GM23338 (cell line): ENCODE results near the gene TTC33. TPM values are rescaled to one million over a fixed set of nuclear protein-coding genes. Genes with fewer than 3 reads are reported as not detected.

Experiments used
- ATAC-seq: fragments of 200-7000 bp; cut with Tn5 transposase; 3 replicates; pipeline ENCODE4 v1.9.1; 2020
- DNase-seq: peaks from one replicate; pipeline ENCODE4 v3.0.0-alpha.2; 2015; ENCODE audit warnings: low spot score
- H2AFZ ChIP-seq: fragments of 200-600 bp; sonication (generic); 2 replicates; pipeline ENCODE4 v1.8.0; 2016; ENCODE audit warnings: antibody characterized with exemption, mild to moderate bottlenecking, moderate library complexity
- H3F3A ChIP-seq: fragments of 200-600 bp; sonication (generic); replicated peaks from 2 replicates; pipeline ENCODE4 v1.8.0; 2017; ENCODE audit warnings: antibody characterized with exemption, mixed run types, low read depth
- H3K27ac ChIP-seq: fragments of 200-600 bp; sonication (generic); 2 replicates; pipeline ENCODE4 v1.6.1; 2016; ENCODE audit warnings: low read depth
- H3K27me3 ChIP-seq: fragments of 200-600 bp; sonication (generic); 2 replicates; pipeline ENCODE4 v1.8.0; 2016; ENCODE audit warnings: mild to moderate bottlenecking, mixed run types, moderate library complexity; ENCODE audit not compliant: insufficient read depth
- H3K36me3 ChIP-seq: fragments of 200-600 bp; sonication (generic); 2 replicates; pipeline ENCODE4 v1.8.0; 2016; ENCODE audit warnings: mild to moderate bottlenecking; ENCODE audit not compliant: insufficient read depth
- H3K4me1 ChIP-seq: fragments of 200-600 bp; sonication (generic); 2 replicates; pipeline ENCODE4 v1.8.0; 2016; ENCODE audit warnings: mild to moderate bottlenecking, moderate library complexity; ENCODE audit not compliant: insufficient read depth
- H3K4me2 ChIP-seq: fragments of 200-600 bp; sonication (generic); 2 replicates; pipeline ENCODE4 v1.7.1; 2017; ENCODE audit warnings: mixed run types
- H3K4me3 ChIP-seq: fragments of 200-600 bp; sonication (generic); 2 replicates; pipeline ENCODE4 v1.6.1; 2016; ENCODE audit warnings: mixed run types
- H3K79me2 ChIP-seq: fragments of 200-600 bp; sonication (generic); replicated peaks from 2 replicates; pipeline ENCODE4 v1.8.0; 2017; ENCODE audit warnings: mild to moderate bottlenecking; ENCODE audit not compliant: insufficient read depth
- H3K9me2 ChIP-seq: fragments of 200-600 bp; sonication (generic); 2 replicates; pipeline ENCODE4 v1.8.0; 2017; ENCODE audit not compliant: insufficient read depth
- H4K20me1 ChIP-seq: fragments of 200-600 bp; sonication (generic); replicated peaks from 2 replicates; pipeline ENCODE4 v1.8.0; 2017; ENCODE audit warnings: mild to moderate bottlenecking; ENCODE audit not compliant: insufficient read depth
- H3K27ac Mint-ChIP-seq: 2 replicates; pipeline ENCODE4 v1.8.0; 2020; ENCODE audit warnings: inconsistent platforms, mild to moderate bottlenecking, moderate library complexity, mixed read lengths
- H3K27me3 Mint-ChIP-seq: 3 replicates; pipeline ENCODE4 v1.8.0; 2022; ENCODE audit warnings: low read depth, mild to moderate bottlenecking, moderate library complexity, mixed read lengths, inconsistent platforms; ENCODE audit not compliant: insufficient read depth, poor library complexity
- H3K36me3 Mint-ChIP-seq: 3 replicates; pipeline ENCODE4 v1.8.0; 2021; ENCODE audit warnings: low read depth, mild to moderate bottlenecking, inconsistent platforms, moderate library complexity, mixed read lengths
- H3K4me1 Mint-ChIP-seq: 3 replicates; pipeline ENCODE4 v1.8.0; 2020; ENCODE audit warnings: mild to moderate bottlenecking, inconsistent platforms, mixed read lengths
- H3K4me3 Mint-ChIP-seq: 3 replicates; pipeline ENCODE4 v1.8.0; 2021; ENCODE audit warnings: moderate library complexity, mild to moderate bottlenecking, inconsistent platforms, mixed read lengths
- H3K9me3 Mint-ChIP-seq: 3 replicates; pipeline ENCODE4 v1.8.0; 2020; ENCODE audit warnings: moderate library complexity, mild to moderate bottlenecking, inconsistent platforms, mixed read lengths
- CREB1 ChIP-seq: fragments of 250-450 bp; sonication (Bioruptor Pico); IDR thresholded peaks from 2 replicates; pipeline ENCODE4 v1.5.0; 2020; ENCODE audit warnings: low read depth, mild to moderate bottlenecking, moderate library complexity
- EZH2phosphoT487 ChIP-seq: fragments of 200-600 bp; sonication (generic); IDR thresholded peaks from one replicate; pipeline ENCODE4 v1.8.1; 2018; ENCODE audit warnings: antibody characterized with exemption; ENCODE audit not compliant: unreplicated experiment
- JUNB ChIP-seq: IDR thresholded peaks from one replicate; pipeline ENCODE4 v1.6.1; 2016; ENCODE audit warnings: antibody characterized with exemption; ENCODE audit not compliant: unreplicated experiment
- NANOG ChIP-seq: IDR thresholded peaks from 2 replicates; pipeline ENCODE4 v1.6.1; 2016; ENCODE audit warnings: antibody characterized with exemption, borderline replicate concordance
- POLR2AphosphoS5 ChIP-seq: IDR thresholded peaks from 2 replicates; pipeline ENCODE4 v1.6.1; 2016; ENCODE audit warnings: antibody characterized with exemption, low read depth
- STAT1 ChIP-seq: IDR thresholded peaks from one replicate; pipeline ENCODE4 v1.6.1; 2016; ENCODE audit warnings: antibody characterized with exemption; ENCODE audit not compliant: unreplicated experiment
- ZNF331 ChIP-seq: fragments of 250-450 bp; sonication (Bioruptor Pico); IDR thresholded peaks from 2 replicates; pipeline ENCODE4 v1.5.0; 2020; ENCODE audit warnings: low read depth, mild to moderate bottlenecking, moderate library complexity
- polyA plus RNA-seq: library from polyadenylated mRNA; unstranded; fragments of >200 nt; fragmentation: Nextera tagmentation; extraction: Ambion mirVana; gene quantifications from 2 replicates; pipeline ENCODE4 v1.2.1, GENCODE V29; 2016
- total RNA-seq: library from RNA; depleted of rRNA; stranded (reverse); fragments of >200 nt; shearing (Covaris generic); gene quantifications from 2 replicates; pipeline ENCODE4 v1.2.3, GENCODE V29; 2014
- TF ChIP-seq, protein P1 (sequence below): fragments of 250-450 bp; sonication (Bioruptor Pico); IDR thresholded peaks from 2 replicates; pipeline ENCODE4 v1.5.0; 2020; ENCODE audit warnings: mild to moderate bottlenecking, moderate library complexity
- TF ChIP-seq, protein P2 (sequence below): IDR thresholded peaks from 2 replicates; pipeline ENCODE4 v1.6.1; 2016; ENCODE audit warnings: antibody characterized with exemption
- TF ChIP-seq, protein P3 (sequence below), 2 experiments: fragments of 200-600 bp in 1 of 2; sonication (generic) in 1 of 2; conservative IDR thresholded peaks; 2 replicates each; pipeline versions ENCODE4 v1.5.1 to v1.6.1; 2016 to 2017; ENCODE audit warnings: antibody characterized with exemption in 2 of 2, low read depth in 2 of 2, mild to moderate bottlenecking in 2 of 2, moderate library complexity in 1 of 2

TTC33 gene
- total and polyA plus RNA-seq, 2 experiments from 2014 or later, result 4.1 to 11.5 TPM

DNA sequence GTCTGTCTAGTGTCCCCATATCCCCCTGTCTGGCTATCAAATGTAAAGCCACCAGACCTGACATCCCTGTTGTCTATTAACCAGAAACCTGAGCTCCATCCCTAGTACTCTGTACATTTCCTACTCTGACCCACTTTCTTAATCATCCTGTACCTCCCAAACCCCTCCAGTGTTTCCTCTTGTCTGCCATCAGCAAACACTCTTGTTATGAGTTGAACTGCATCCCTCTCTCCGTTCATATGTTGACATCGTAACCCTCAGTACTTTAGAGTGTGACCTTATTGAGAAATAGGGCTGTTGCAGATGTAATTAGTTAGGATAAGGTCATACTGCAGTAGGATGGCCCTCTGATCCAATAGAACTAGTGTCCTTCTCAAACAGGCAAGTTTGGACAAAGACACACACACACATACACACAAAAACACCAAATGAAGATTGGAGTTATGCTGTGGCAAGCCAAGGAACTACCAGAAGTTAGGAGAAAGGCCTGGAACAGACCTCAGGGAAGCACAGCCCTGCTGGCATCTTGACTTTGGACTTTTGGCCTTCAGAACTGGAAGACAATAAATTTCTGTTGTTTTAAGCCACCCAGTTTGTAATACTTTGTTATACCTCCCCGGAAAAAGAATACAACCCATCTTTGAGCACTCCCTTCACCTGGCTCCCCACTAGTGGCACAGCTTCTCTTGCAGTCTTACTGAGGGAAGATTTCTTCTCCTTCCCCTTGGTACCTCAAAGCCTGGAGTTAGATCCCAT is 256.1 kb downstream of the TTC33 start (continued):
- TF ChIP-seq, protein P1, sequence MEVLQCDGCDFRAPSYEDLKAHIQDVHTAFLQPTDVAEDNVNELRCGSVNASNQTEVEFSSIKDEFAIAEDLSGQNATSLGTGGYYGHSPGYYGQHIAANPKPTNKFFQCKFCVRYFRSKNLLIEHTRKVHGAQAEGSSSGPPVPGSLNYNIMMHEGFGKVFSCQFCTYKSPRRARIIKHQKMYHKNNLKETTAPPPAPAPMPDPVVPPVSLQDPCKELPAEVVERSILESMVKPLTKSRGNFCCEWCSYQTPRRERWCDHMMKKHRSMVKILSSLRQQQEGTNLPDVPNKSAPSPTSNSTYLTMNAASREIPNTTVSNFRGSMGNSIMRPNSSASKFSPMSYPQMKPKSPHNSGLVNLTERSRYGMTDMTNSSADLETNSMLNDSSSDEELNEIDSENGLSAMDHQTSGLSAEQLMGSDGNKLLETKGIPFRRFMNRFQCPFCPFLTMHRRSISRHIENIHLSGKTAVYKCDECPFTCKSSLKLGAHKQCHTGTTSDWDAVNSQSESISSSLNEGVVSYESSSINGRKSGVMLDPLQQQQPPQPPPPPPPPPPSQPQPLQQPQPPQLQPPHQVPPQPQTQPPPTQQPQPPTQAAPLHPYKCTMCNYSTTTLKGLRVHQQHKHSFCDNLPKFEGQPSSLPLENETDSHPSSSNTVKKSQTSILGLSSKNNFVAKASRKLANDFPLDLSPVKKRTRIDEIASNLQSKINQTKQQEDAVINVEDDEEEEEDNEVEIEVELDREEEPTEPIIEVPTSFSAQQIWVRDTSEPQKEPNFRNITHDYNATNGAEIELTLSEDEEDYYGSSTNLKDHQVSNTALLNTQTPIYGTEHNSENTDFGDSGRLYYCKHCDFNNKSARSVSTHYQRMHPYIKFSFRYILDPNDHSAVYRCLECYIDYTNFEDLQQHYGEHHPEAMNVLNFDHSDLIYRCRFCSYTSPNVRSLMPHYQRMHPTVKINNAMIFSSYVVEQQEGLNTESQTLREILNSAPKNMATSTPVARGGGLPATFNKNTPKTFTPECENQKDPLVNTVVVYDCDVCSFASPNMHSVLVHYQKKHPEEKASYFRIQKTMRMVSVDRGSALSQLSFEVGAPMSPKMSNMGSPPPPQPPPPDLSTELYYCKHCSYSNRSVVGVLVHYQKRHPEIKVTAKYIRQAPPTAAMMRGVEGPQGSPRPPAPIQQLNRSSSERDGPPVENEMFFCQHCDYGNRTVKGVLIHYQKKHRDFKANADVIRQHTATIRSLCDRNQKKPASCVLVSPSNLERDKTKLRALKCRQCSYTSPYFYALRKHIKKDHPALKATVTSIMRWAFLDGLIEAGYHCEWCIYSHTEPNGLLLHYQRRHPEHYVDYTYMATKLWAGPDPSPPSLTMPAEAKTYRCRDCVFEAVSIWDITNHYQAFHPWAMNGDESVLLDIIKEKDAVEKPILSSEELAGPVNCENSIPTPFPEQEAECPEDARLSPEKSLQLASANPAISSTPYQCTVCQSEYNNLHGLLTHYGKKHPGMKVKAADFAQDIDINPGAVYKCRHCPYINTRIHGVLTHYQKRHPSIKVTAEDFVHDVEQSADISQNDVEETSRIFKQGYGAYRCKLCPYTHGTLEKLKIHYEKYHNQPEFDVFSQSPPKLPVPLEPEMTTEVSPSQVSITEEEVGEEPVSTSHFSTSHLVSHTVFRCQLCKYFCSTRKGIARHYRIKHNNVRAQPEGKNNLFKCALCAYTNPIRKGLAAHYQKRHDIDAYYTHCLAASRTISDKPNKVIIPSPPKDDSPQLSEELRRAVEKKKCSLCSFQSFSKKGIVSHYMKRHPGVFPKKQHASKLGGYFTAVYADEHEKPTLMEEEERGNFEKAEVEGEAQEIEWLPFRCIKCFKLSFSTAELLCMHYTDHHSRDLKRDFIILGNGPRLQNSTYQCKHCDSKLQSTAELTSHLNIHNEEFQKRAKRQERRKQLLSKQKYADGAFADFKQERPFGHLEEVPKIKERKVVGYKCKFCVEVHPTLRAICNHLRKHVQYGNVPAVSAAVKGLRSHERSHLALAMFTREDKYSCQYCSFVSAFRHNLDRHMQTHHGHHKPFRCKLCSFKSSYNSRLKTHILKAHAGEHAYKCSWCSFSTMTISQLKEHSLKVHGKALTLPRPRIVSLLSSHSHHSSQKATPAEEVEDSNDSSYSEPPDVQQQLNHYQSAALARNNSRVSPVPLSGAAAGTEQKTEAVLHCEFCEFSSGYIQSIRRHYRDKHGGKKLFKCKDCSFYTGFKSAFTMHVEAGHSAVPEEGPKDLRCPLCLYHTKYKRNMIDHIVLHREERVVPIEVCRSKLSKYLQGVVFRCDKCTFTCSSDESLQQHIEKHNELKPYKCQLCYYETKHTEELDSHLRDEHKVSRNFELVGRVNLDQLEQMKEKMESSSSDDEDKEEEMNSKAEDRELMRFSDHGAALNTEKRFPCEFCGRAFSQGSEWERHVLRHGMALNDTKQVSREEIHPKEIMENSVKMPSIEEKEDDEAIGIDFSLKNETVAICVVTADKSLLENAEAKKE (CRISPR knock-in tag), result no peak

DNA sequence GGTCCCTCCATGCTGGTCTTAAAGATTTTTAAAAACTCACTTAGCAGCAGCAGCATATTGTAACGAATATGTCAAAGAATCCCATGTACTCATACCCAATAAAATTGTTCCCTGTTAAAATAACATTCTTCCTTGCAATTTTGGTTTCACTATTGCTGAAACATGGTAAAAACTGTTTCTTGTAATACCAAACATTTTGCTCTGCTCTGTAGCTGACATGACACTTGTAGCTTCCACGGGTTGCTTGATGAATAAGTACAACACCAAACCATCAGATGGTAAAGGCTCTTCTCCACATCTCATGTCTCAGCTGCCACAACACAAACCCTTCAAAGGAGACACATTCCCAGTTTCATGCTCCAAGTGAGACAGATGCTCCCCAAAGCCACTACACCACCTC is 256.8 kb downstream of the TTC33 start:
- no peaks in the 10 kb centered on the region for H3K36me3 ChIP-seq
- no peak overlapping the region for H3K4me2 ChIP-seq
- DNase-seq (no peak), ATAC-seq (no peak)
- H3K27ac Mint-ChIP-seq, result no peak overlapping the region
- no peak overlapping the region for H3K27ac ChIP-seq
- H3K4me1 ChIP-seq, result peaks cover 21% of the 10 kb centered on the region; the same call in 1 of the 2 replicates
- H3K36me3 Mint-ChIP-seq, result no peaks in the 10 kb centered on the region
- no peaks in the 10 kb centered on the region for H4K20me1 ChIP-seq
- H3K4me1 Mint-ChIP-seq, result peaks cover 8% of the 10 kb centered on the region
- 0 out of 2 replicates have a peak, but pooled peaks cover under 1% of the 10 kb centered on the region for H3K9me2 ChIP-seq
- H3K4me3 Mint-ChIP-seq, result no peak overlapping the region
- H3K4me3 ChIP-seq, result no peak overlapping the region
- no peaks in the 10 kb centered on the region for H3K79me2 ChIP-seq
- no peak for TF ChIP-seq CREB1
- no peak for TF ChIP-seq EZH2phosphoT487
- TF ChIP-seq, protein P2, sequence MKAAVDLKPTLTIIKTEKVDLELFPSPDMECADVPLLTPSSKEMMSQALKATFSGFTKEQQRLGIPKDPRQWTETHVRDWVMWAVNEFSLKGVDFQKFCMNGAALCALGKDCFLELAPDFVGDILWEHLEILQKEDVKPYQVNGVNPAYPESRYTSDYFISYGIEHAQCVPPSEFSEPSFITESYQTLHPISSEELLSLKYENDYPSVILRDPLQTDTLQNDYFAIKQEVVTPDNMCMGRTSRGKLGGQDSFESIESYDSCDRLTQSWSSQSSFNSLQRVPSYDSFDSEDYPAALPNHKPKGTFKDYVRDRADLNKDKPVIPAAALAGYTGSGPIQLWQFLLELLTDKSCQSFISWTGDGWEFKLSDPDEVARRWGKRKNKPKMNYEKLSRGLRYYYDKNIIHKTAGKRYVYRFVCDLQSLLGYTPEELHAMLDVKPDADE, result no peak
- no peak for TF ChIP-seq NANOG
- no peak for TF ChIP-seq POLR2AphosphoS5
- TF ChIP-seq STAT1, result no peak
- TF ChIP-seq ZNF331 (CRISPR knock-in tag), result no peak
- no peak for TF ChIP-seq JUNB
- TF ChIP-seq, protein P3, sequence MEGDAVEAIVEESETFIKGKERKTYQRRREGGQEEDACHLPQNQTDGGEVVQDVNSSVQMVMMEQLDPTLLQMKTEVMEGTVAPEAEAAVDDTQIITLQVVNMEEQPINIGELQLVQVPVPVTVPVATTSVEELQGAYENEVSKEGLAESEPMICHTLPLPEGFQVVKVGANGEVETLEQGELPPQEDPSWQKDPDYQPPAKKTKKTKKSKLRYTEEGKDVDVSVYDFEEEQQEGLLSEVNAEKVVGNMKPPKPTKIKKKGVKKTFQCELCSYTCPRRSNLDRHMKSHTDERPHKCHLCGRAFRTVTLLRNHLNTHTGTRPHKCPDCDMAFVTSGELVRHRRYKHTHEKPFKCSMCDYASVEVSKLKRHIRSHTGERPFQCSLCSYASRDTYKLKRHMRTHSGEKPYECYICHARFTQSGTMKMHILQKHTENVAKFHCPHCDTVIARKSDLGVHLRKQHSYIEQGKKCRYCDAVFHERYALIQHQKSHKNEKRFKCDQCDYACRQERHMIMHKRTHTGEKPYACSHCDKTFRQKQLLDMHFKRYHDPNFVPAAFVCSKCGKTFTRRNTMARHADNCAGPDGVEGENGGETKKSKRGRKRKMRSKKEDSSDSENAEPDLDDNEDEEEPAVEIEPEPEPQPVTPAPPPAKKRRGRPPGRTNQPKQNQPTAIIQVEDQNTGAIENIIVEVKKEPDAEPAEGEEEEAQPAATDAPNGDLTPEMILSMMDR (conservative IDR thresholded peaks at IDR 0.05; ENCODE audit: low read depth in 2 of 2), result no peak
- H3F3A ChIP-seq, result no peaks in the 10 kb centered on the region
- no peaks in the 10 kb centered on the region for H3K27me3 Mint-ChIP-seq
- H3K9me3 Mint-ChIP-seq, result no peaks in the 10 kb centered on the region
- H3K27me3 ChIP-seq, result no peaks in the 10 kb centered on the region
- H2AFZ ChIP-seq, result no peak overlapping the region
